GM19438 (cell line): ENCODE data around the gene CDK7.
"Not testable (repeated sequence)": the region's sequence is repeated elsewhere in the genome, so short reads cannot be mapped to it uniquely, and the experiment has no call there.

Source experiments
- ATAC-seq: cut with Tn5 transposase; IDR thresholded peaks from one replicate; pipeline ENCODE4 v1.9.1; 2021; ENCODE audit warnings: low read depth; ENCODE audit not compliant: unreplicated experiment

The CDK7 gene

GRCh38 chr5:69231851-69232250 is 2.8 kb upstream of the CDK7 start:
- no peak for ATAC-seq

DNA sequence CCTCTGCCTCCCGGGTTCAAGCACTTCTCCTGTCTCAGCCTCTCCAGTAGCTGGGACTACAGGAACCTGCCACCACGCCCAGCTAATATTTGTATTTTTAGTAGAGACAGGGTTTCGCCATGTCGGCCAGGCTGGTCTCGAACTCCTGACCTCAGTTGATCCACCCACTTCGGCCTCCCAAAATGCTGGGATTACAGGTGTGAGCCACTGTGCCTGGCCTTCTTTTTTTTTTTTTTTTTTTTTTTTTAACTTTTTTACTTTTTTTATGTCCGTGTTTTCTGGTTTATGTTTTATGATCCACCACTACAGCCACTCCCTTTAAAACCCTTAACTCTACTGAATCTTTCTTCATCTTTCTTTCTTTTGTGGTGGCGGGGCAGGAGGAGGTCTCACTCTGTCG is 2.0 kb downstream of the CDK7 start:
- ATAC-seq, result not testable (repeated sequence)

DNA sequence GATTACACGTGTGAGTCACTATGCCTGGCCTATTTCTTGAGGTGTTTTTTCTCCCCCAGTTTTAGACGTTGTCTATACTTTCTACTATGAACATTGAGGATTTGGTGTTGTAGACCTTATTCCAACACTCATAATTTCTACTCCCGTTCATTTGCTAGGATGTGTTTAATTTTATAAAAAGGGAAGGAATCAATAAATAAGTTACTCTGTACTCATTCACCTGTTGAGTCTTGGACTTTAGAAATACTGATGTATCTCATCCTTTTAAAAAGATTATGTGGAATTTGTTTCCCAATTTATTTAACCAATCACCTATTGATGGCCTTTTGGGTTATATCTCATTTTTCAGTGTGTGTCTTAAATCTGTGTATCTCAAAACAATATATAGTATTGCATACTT is 3.2 kb downstream of the CDK7 start:
- ATAC-seq, result no peak

DNA sequence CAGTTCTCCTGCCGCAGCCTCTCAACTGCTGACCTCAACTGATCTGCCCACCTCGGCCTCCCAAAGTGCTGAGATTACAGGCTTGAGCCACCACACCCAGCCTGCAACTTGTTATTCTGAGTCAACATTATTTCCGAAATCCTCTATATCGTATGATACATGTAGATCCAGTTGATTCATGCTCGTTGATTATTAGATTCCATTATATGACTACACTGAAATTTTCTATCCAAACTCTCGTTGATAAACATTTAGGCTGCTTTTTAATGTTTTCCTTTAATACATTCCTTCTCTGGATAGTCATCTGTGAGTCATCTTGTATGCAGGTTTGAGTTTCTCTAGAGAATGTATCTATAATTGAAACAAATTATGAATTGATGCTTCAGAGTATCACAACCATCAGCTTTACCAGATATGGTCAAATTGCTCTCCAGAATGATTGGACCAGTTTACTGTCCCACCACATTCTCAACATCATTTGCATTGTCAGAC is 4.1 kb downstream of the CDK7 start:
- ATAC-seq, result no peak

DNA sequence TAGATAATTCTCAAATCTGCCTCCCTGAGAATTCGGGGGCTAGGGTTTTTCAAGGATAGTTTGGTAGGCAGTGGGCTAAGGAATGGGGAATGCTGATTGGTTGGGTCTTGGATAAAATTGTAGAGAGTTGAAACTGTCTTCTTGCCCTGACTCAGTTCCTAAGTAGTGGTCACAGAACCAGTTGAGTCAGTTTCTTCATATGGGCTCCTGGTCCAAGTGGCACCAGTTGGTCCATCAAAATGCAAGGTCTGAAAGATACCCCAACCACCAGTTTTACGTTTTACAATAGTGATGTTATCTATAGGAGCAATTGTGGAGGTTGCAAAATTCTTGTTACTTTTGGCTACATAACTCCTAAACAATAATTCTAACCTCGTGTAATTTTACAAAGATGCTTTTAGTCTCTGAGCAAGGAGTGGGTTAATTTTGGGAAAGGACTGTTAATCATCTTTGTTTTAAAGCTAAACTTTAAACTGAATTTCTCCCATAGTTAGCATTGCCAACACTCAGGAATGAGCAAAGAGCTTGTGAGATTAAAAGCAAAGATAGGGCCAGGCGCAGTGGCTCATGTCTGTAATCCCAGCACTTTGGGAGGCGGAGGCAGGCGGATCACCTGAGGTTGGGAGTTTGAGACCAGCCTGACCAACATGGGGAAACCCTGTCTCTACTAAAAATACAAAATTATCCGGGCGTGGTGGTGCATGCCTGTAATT is 7.7 kb downstream of the CDK7 start:
- ATAC-seq, result no peak

DNA sequence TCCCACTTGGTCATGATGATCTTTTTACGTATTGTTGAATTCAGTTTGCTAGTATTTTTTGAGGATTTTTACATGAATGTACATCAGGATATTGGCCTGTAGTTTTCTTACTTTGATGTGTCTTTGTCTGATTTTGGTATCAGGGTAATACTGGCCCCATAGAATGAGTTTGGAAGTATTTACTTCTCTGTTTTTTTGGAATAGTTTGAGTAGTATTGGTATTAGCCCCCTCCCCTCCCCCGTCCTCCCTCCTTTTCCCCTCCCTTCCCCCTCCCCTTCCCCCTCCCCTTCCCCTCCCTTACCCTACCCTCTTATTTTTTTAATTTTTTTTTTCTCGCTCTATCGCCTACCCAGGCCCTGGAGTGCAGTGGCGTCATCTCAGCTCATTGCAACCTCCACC is 10.3 kb downstream of the CDK7 start:
- ATAC-seq, result no peak

GRCh38 chr5:69248019-69248418 is 13.3 kb downstream of the CDK7 start:
- no peak for ATAC-seq

- no peak for ATAC-seq
These were observed 15.9 kb downstream of the CDK7 start for GRCh38 chr5:69250593-69250992.

- ATAC-seq, result no peak
These were observed 17.8 kb downstream of the CDK7 start for GRCh38 chr5:69252437-69252836.

DNA sequence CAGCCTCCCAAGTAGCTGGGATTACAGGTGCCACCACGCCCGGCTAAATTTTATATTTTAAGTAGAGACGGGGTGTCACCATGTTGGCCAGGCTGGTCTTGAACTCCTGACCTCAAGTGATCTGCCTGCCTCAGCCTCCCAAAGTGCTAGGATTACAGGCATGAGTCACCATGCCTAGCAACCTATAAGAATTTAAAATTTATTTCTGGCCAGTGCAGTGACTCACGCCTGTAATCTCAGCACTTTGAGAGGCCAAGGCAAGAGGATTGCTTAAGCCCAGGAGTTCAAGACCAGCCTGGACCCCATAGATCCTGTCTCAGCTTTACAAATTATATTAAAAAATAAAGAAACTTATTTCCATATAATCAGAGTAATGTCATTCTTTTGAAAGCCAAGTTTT is 21.3 kb downstream of the CDK7 start:
- ATAC-seq, result not testable (repeated sequence)

DNA sequence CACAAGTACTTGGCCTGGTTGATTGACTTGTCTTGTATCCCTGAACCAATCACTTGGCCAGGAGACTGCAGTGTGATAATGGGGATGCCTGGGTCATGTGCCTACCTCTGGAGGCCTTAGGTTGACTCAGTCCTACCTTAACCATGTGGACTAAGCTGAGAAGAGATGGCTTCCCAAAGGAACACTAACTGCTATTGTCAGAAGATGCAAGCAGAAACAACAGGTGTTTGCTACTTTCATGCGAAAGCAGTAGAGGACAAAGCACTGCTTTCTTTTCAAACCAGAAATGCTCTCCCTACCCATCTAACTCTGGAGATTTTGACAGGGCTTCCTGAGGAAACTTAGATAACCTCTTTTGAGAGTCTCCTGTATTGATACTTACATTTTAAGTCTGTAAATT is 22.9 kb downstream of the CDK7 start:
- no peak for ATAC-seq

DNA sequence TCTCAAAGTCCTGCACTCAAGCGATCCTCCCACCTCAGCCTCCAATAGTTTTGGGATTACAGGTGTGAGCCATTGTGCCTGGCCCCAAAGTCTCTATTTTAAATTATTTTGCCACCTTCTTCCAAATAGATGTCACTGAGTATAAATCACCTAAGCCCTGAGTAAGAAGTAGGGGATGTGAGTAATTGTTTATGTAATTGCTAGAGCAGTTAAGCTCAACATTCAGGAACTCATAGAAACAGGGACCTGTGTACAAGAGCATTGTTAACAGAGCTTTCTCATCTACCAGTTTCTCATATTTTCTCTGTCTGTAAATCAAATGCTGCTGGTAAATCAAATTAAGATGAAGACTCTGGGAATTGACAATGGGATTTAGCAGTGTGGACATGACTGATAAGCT is 26.3 kb downstream of the CDK7 start:
- ATAC-seq, result no peak

- no peak for ATAC-seq
These were observed 31.2 kb downstream of the CDK7 start for GRCh38 chr5:69265931-69266330.

GRCh38 chr5:69268899-69269298 is 34.2 kb downstream of the CDK7 start:
- no peak for ATAC-seq

DNA sequence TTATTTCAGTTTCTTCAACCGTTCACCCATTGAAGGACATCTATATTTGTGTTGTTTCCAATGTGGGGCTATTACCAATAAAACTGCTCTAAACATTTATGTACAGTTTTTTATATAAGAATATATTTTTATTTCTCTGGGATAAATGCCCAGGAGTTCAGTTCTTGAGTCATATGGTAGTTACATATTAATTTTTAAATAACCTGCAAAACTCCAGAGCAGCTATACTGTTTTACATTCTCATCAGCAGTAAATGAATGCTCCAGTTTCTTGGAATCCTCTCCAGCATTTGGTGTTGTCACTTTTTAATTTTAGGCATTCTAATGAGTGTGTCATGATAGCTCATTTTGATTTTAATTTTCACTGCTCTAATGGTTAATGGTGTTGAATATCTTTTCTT is 36.2 kb downstream of the CDK7 start:
- no peak for ATAC-seq

DNA sequence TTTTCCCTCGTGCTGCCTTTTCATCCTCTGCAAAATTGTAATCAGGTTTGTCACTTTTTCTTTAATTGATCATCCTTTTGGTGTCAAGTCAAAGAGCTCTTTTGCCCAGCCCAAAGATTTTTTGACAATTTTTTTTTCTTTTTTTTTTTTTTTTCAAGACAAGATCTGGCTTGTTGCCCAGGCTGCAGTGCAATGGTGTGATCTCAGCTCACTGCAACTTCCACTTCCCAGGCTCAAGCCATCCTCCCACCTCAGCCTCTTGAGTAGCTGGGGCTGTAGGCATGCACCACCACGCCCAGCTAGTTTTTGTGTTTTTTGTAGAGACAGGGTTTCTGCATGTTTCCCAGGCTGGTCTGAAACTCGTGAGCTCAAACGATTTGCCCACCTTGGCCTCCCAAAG is 36.7 kb downstream of the CDK7 start:
- no peak for ATAC-seq

DNA sequence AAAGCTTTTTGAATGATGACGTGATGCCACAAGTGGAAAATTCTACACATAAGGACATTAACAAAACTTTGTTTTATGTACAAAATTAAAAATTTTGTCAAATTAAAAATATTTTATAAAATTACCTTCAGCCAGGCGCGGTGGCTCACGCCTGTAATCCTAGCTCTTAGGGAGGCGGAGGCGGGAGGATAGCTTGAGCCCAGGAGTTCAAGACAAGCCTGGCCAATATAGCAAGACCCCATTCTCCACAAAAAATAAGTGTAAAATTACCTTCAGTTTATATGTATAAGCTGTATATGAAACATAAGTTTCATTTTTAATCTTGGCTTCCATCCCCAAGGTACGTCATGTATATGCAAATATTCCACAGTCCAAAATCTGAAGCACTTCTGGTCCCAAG is 40.9 kb downstream of the CDK7 start:
- no peak for ATAC-seq

DNA sequence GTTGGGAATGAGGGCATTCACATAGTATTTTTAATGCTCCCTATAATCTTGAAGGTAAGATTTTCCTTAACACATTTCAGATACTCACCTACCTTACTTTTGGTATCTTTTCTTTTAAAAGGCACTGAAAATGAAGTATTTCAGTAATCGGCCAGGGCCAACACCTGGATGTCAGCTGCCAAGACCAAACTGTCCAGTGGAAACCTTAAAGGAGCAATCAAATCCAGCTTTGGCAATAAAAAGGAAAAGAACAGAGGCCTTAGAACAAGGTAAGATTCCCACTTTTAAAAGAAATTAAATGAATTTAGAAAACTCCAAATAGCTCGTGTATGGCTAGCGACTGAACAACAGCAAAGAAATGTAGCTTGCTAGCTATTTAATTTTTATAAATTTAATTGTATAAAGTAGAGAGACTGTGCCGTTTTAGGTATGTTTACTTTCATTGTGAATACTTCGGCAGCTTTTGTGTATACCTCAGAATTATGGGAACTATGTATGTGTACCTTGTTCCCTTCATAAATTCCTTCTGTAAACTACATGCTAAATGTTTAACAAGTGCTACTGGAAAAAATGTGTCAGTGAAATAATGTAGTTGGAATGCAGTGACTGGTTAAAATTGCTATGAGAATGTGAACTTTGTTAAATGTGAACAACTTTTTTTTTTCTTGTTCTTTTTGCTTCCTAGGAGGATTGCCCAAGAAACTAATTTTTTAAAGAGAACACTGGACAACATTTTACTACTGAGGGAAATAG is 41.9 kb downstream of the CDK7 start:
- ATAC-seq, result no peak

GRCh38 chr5:69279517-69279916 is 44.8 kb downstream of the CDK7 start:
- ATAC-seq, result no peak

- no peak for ATAC-seq
These were observed 46.4 kb downstream of the CDK7 start for GRCh38 chr5:69281114-69281513.

- no peak for ATAC-seq
These were observed 49.5 kb downstream of the CDK7 start for GRCh38 chr5:69284203-69284602.

DNA sequence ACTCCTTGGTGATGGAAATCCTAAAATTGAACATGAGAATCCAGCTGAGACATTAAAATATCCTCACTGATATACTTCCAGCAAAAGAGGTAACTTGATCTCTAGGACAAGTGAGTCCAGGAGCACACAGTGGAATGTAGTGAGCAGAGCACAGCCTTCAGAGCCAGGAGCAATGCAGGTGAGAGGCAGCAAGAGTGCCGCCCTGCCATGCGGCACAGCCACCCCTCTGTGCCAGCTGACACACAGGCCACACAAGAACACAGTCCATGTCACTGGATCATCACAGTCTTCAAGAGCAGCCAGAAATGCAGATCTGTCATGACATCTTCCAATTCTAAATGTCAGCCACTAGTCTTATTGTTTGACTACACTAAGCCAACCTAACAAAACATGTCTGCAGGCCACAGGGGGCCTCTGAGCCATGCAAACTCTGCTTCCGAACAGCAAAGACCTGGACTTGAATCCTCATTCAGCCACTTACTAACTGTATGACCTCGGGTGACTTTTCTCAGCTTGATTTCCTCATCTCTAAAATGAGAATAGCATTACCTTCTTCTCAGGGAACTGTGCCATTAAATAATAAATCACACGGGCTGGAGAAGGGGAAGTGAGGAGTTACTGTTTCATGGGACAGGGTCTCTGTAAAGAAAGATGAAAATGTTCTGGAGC is 50.9 kb downstream of the CDK7 start:
- no peak for ATAC-seq
